ENCODE measurements around the gene EXOSC10.

DNA sequence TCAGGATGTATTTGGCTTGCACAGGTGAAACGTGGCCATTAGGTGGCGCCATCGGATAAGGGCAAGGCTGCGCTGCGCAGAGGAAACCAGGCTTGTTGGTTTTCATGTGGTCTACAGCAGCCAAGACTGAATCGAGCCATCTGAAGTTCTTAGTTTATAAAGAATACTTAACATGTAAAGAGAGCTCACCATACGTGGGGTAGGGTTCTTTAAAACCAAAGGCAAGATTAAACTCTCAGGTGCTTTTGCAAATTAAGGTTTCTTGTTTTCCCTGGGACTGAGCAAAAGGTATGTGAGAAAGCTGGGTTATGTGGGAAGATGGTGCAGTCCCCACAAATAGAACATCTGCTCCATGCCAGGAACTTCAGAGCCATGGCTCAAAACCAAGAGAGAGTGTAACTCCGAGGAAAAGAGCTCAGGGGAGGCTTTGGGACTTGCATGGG, 61.9 kb downstream of the EXOSC10 start:
- TF ChIP-seq, protein P1, sequence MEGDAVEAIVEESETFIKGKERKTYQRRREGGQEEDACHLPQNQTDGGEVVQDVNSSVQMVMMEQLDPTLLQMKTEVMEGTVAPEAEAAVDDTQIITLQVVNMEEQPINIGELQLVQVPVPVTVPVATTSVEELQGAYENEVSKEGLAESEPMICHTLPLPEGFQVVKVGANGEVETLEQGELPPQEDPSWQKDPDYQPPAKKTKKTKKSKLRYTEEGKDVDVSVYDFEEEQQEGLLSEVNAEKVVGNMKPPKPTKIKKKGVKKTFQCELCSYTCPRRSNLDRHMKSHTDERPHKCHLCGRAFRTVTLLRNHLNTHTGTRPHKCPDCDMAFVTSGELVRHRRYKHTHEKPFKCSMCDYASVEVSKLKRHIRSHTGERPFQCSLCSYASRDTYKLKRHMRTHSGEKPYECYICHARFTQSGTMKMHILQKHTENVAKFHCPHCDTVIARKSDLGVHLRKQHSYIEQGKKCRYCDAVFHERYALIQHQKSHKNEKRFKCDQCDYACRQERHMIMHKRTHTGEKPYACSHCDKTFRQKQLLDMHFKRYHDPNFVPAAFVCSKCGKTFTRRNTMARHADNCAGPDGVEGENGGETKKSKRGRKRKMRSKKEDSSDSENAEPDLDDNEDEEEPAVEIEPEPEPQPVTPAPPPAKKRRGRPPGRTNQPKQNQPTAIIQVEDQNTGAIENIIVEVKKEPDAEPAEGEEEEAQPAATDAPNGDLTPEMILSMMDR (IDR thresholded peaks at IDR 0.05), result peak; percentile 89 to 97 (median 94)
- no peak for TF ChIP-seq POLR2A (IDR thresholded peaks at IDR 0.05)

Measured in esophagus squamous epithelium (tissue), 4 donors.